Esophagus squamous epithelium (tissue), 5 donors: ENCODE results near the gene ZBTB17. TPM values are rescaled to one million over a fixed set of nuclear protein-coding genes. Genes with fewer than 3 reads are reported as not detected.
A peak's percentile ranks its signal among the peaks of the same experiment; 100 is the strongest.

Experiments
- DNase-seq: peaks from one replicate; lab custom pipeline; 2025; lab: John Stamatoyannopoulos, UW
- H3K27ac ChIP-seq, 4 donors: fragments of 200-600 bp; sonication (generic); one replicate each; pipeline ENCODE4 v1.5.1; 2016 to 2019; ENCODE audit warnings: mild to moderate bottlenecking in 1 of 4
- H3K27me3 ChIP-seq, 4 donors: fragments of 200-600 bp; sonication (generic); 1 replicate in 3 of 4; 2 replicates in 1 of 4; pipeline versions ENCODE4 v1.5.1 to v1.6.0; 2017 to 2021; ENCODE audit warnings: antibody characterized with exemption in 1 of 4
- H3K36me3 ChIP-seq, 3 donors: fragments of 200-600 bp; sonication (generic); one replicate each; pipeline ENCODE4 v1.5.1; 2016 to 2019
- H3K4me1 ChIP-seq, 3 donors: fragments of 200-600 bp; sonication (generic); one replicate each; pipeline ENCODE4 v1.5.1; 2017 to 2019
- H3K4me3 ChIP-seq, 4 donors: fragments of 200-600 bp; sonication (generic); 1 replicate in 3 of 4; 2 replicates in 1 of 4; pipeline ENCODE4 v1.5.1; 2016 to 2019; ENCODE audit warnings: mild to moderate bottlenecking in 2 of 4, moderate library complexity in 1 of 4
- H3K9me3 ChIP-seq, 3 donors: fragments of 200-600 bp; sonication (generic); one replicate each; pipeline ENCODE4 v1.5.1; 2016 to 2019
- CTCF ChIP-seq, 6 experiments: fragments of 450-650 bp in 4 of 6; fragments of 200-600 bp in 2 of 6; sonication (generic) in 2 of 6; IDR thresholded peaks; one replicate each; pipeline ENCODE4 v1.5.1; 2016 to 2019; ENCODE audit warnings: antibody characterized with exemption in 6 of 6, mild to moderate bottlenecking in 4 of 6, moderate library complexity in 4 of 6
- POLR2A ChIP-seq, 4 donors: fragments of 450-650 bp; IDR thresholded peaks; one replicate each; pipeline ENCODE4 v1.6.1; 2017; ENCODE audit warnings: antibody characterized with exemption in 4 of 4, mild to moderate bottlenecking in 4 of 4, moderate library complexity in 3 of 4
- WGBS, 2 donors: methylation state at CpG; one replicate each; pipeline ENCODE4 v1.1.5; 2018; 5-methylcytosine and 5-hydroxymethylcytosine counted together
- intact Hi-C: fragments of 100-400 bp; cut with DNase I; formaldehyde crosslinking; loops from one replicate; pipeline ENCODE4 v1.15.0; 2022
- total RNA-seq, 4 donors: library from RNA; depleted of rRNA; stranded (reverse); fragments of >200 nt; gene quantifications; one replicate each; pipeline ENCODE4 v1.1.0, GENCODE V29; 2016
- donor health status: DM: yes; HTN: yes; CAD: no.

ZBTB17 gene
- total RNA-seq, 4 donors from 2014 or later: 19.1 to 33.1 (median 26.8) TPM

DNA sequence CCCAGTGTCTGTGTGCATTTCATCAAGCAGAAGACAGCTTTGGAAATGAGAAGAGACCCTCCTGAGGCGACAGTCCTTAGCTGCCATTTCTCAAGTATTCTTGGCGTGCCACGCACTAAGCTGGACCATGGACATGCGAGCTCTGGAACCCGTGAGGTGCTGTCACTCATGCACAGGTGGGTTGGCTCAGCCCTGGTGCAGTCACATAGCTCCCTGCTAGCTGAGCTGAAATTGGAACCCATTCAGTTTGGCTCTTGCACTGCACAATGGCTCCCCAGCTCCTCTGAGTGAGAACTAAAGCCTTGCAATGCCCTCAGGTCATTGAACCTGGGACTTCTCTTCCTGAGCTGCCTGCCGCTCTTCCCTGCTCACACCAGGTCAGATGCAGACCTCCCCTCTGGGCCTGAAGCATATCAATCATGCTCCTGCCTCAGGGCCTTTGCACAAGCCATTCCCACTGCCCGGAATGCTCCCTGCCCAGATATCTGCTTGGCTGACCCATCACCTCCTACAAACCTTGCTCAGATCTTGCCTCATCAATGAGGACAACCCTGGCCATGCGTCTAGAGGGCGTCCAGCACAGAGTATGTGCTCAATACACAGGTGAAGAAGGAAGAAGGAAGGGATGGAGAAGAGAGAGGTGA lies 21.9 kb upstream of the ZBTB17 start:
- WGBS, 2 donors: 88 to 91% methylated on average over 3 to 7 of the region's 9 CpGs
- no peaks in the 10 kb centered on the region for H3K36me3 ChIP-seq
- no peak overlapping the region for H3K27ac ChIP-seq
- DNase-seq: no peak
- TF ChIP-seq POLR2A (IDR thresholded peaks at IDR 0.05): no peak
- TF ChIP-seq CTCF (IDR thresholded peaks at IDR 0.05): no peak
- no peaks in the 10 kb centered on the region for H3K9me3 ChIP-seq
- H3K4me3 ChIP-seq: no peak overlapping the region
- H3K4me1 ChIP-seq: no peaks in the 10 kb centered on the region
- no peaks in the 10 kb centered on the region for H3K27me3 ChIP-seq
- intact Hi-C loops: loop anchor here (10.0 kb wide), 1 partner anchor 183 kb away; no protein-coding TSS in a partner anchor

GRCh38 chr1:15997076-15997585 lies 21.2 kb upstream of the ZBTB17 start:
- intact Hi-C loops: loop anchor here (10.0 kb wide), 1 partner anchor 182 kb away; no protein-coding TSS in a partner anchor
- H3K4me1 ChIP-seq: no peaks in the 10 kb centered on the region
- H3K36me3 ChIP-seq: no peaks in the 10 kb centered on the region
- TF ChIP-seq POLR2A (IDR thresholded peaks at IDR 0.05): no peak
- TF ChIP-seq CTCF (IDR thresholded peaks at IDR 0.05): no peak
- H3K4me3 ChIP-seq: no peak overlapping the region
- no peak for DNase-seq
- H3K27ac ChIP-seq: no peak overlapping the region
- no peaks in the 10 kb centered on the region for H3K9me3 ChIP-seq
- H3K27me3 ChIP-seq: no peaks in the 10 kb centered on the region
- 67 to 93% methylated on average over 1 to 2 of the region's 9 CpGs for WGBS, 2 donors

- DNase-seq: no peak
- H3K4me3 ChIP-seq: no peak overlapping the region
- no peaks in the 10 kb centered on the region for H3K27me3 ChIP-seq
- no peaks in the 10 kb centered on the region for H3K36me3 ChIP-seq
- no peak overlapping the region for H3K27ac ChIP-seq
- H3K9me3 ChIP-seq: no peaks in the 10 kb centered on the region
- TF ChIP-seq CTCF (IDR thresholded peaks at IDR 0.05): peak; percentile 67 to 84 (median 78)
- TF ChIP-seq POLR2A (IDR thresholded peaks at IDR 0.05): no peak
- WGBS, 2 donors: 63 to 74% methylated on average over 8 to 10 of the region's 11 CpGs
- intact Hi-C loops: loop anchor here (10.0 kb wide), 1 partner anchor 180 kb away; no protein-coding TSS in a partner anchor
- no peaks in the 10 kb centered on the region for H3K4me1 ChIP-seq
These were observed 18.9 kb upstream of the ZBTB17 start for GRCh38 chr1:15994590-15995351.

- no peak overlapping the region for H3K27ac ChIP-seq
- H3K27me3 ChIP-seq: no peaks in the 10 kb centered on the region
- H3K36me3 ChIP-seq: no peaks in the 10 kb centered on the region
- no peak for DNase-seq
- H3K9me3 ChIP-seq: no peaks in the 10 kb centered on the region
- no peak overlapping the region for H3K4me3 ChIP-seq
- no peak for TF ChIP-seq POLR2A (IDR thresholded peaks at IDR 0.05)
- no peak for TF ChIP-seq CTCF (IDR thresholded peaks at IDR 0.05)
- intact Hi-C loops: loop anchor here (10.0 kb wide), 1 partner anchor 179 kb away; no protein-coding TSS in a partner anchor
- H3K4me1 ChIP-seq: no peaks in the 10 kb centered on the region
- WGBS, 2 donors: no CpG with 5 or more reads among the region's 10 CpGs
These were observed 18.2 kb upstream of the ZBTB17 start for GRCh38 chr1:15994081-15994480.

DNA sequence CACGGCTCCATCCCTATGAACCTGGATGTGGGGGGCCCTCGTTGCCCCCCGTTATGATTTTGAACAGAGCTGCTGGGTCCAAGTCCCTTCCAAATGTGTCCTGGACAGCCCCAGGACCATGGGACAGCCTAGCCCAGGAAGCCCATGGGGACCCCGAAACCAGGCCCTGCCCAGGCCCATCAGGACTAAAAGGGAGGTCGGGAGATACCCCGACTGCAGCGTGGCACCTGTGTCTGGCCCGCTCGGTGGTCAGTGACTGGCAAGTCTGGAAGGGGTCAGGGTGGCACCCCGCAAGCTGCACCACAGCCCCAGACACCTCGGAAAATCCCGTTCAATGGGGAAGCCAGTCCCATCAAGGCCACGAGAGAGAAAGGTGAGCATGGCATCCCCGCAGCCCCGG lies 17.8 kb upstream of the ZBTB17 start:
- Histone ChIP-seq H3K9me3 (no peaks in the 10 kb centered on the region), H3K27me3 (no peaks in the 10 kb centered on the region), H3K4me1 (no peaks in the 10 kb centered on the region), H3K4me3 (no peak overlapping the region), H3K36me3 (no peaks in the 10 kb centered on the region), H3K27ac (no peak overlapping the region)
- TF ChIP-seq POLR2A (IDR thresholded peaks at IDR 0.05) (no peak), CTCF (IDR thresholded peaks at IDR 0.05) (no peak)
- DNase-seq: no peak
- WGBS, 2 donors: 75 to 88% methylated on average over 5 to 14 of the region's 15 CpGs
- intact Hi-C loops: loop anchor here (10.0 kb wide), 1 partner anchor 179 kb away; no protein-coding TSS in a partner anchor
